NT2/D1 (cell line): ENCODE results near the gene WNK2.

Experiments used
- SUZ12 ChIP-seq: IDR thresholded peaks from 2 replicates; pipeline ENCODE4 v1.6.1; 2011; ENCODE audit not compliant: insufficient read length, insufficient read depth; ENCODE audit errors: extremely low read depth
- YY1 ChIP-seq: IDR thresholded peaks from 2 replicates; pipeline ENCODE4 v1.6.1; 2011; ENCODE audit not compliant: insufficient read length, insufficient read depth
- ZNF274 ChIP-seq: IDR thresholded peaks from 2 replicates; pipeline ENCODE4 v1.6.1; 2011; ENCODE audit warnings: mild to moderate bottlenecking, low read depth, low read length

DNA sequence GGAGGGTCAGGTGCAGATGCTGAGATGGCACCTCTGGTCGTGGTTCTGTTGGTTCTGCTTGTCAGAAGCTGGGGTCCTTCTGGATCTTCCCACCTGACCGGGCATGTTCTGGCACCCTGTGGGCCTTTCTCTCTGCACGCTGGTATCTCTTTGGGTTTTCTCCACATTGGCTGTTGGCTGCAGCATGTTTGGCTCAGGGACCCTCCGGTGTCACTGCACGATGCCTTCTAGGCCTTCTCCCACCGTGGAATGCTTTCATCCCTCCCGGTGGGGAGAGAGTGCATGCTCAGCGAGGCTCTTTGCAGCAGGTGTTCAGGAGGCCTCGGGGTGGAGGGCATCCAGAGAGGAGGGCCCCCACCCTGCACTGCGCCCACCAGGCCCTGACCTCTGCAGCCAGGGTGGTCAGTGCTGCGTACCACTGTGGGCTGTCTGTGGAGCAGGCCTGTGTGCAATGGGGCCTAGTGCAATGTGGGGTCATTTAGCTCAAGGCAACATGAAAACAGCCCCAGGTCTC is 119.4 kb downstream of the WNK2 start:
- TF ChIP-seq YY1 (no peak), ZNF274 (no peak), SUZ12 (no peak)
